Bronchial epithelial cell (primary cell): Measurements from ENCODE around the gene FAM171A2. TPM values are rescaled to one million over a fixed set of nuclear protein-coding genes. Genes with fewer than 3 reads are reported as not detected.

Experiments
- DNase-seq: peaks from one replicate; pipeline ENCODE4 v3.0.0-alpha.2; 2010; ENCODE audit warnings: low read depth
- FAIRE-seq: peaks from 2 replicates; lab custom pipeline; 2011; peaks lifted over from hg19 to GRCh38; lab: Jason Lieb, UNC
- H3K27me3 ChIP-seq: 2 replicates; pipeline ENCODE4 v1.5.1; 2011; ENCODE audit warnings: low read length; ENCODE audit not compliant: control insufficient read depth, insufficient read depth
- H3K36me3 ChIP-seq: 2 replicates; pipeline ENCODE4 v1.5.1; 2011; ENCODE audit warnings: low read length; ENCODE audit not compliant: control insufficient read depth, insufficient read depth
- H3K4me3 ChIP-seq: 2 replicates; pipeline ENCODE4 v1.5.1; 2011; ENCODE audit warnings: mild to moderate bottlenecking, low read depth, low read length, control low read depth
- CTCF ChIP-seq: IDR thresholded peaks from 2 replicates; pipeline ENCODE4 v1.5.1; 2011; ENCODE audit warnings: mild to moderate bottlenecking, moderate library complexity, low read length, control low read depth, inconsistent platforms; ENCODE audit not compliant: insufficient read depth, severe bottlenecking
- total RNA-seq: library from RNA; depleted of rRNA; stranded (reverse); fragments of >200 nt; gene quantifications from 2 replicates; pipeline ENCODE4 v1.2.1, GENCODE V29; 2014

FAM171A2 gene
- total RNA-seq, 1 donor from 2014 or later = 0.53 TPM

GRCh38 chr17:44315760-44316731 is 47.6 kb downstream of the FAM171A2 start:
- Histone ChIP-seq H3K4me3 (no peak overlapping the region), H3K27me3 (peaks cover 7% of the 10 kb centered on the region), H3K36me3 (peaks cover 9% of the 10 kb centered on the region)
- no peak for DNase-seq
- no peak for FAIRE-seq
- no peak for TF ChIP-seq CTCF

GRCh38 chr17:44314869-44315661 is 48.6 kb downstream of the FAM171A2 start:
- Histone ChIP-seq H3K27me3 (peaks cover 7% of the 10 kb centered on the region), H3K4me3 (peak overlapping the region; percentile 34), H3K36me3 (peaks cover 4% of the 10 kb centered on the region)
- FAIRE-seq (no peak), DNase-seq (peak; percentile 39)
- no peak for TF ChIP-seq CTCF

GRCh38 chr17:44314524-44314868 is 49.2 kb downstream of the FAM171A2 start:
- H3K4me3 ChIP-seq = no peak overlapping the region
- peaks cover under 1% of the 10 kb centered on the region for H3K36me3 ChIP-seq
- TF ChIP-seq CTCF = no peak
- FAIRE-seq (no peak), DNase-seq (no peak)
- peaks cover 7% of the 10 kb centered on the region for H3K27me3 ChIP-seq

- H3K36me3 ChIP-seq = no peaks in the 10 kb centered on the region
- no peak for FAIRE-seq
- H3K27me3 ChIP-seq = peaks cover 7% of the 10 kb centered on the region
- DNase-seq = no peak
- no peak for TF ChIP-seq CTCF
- H3K4me3 ChIP-seq = no peak overlapping the region
These were observed 49.6 kb downstream of the FAM171A2 start for GRCh38 chr17:44314031-44314430.

GRCh38 chr17:44312396-44313104 is 51.1 kb downstream of the FAM171A2 start:
- Histone ChIP-seq H3K27me3 (peaks cover 7% of the 10 kb centered on the region), H3K4me3 (no peak overlapping the region), H3K36me3 (no peaks in the 10 kb centered on the region)
- no peak for TF ChIP-seq CTCF
- DNase-seq = no peak
- FAIRE-seq = no peak
